ENCODE results near the gene MRPL24. TPM values are rescaled to one million over a fixed set of nuclear protein-coding genes. Genes with fewer than 3 reads are reported as not detected.
A peak's percentile ranks its signal among the peaks of the same experiment; 100 is the strongest.

MRPL24 gene
- total and polyA plus RNA-seq, 2 of the 13 experiments (the other 11 are each of a cell fraction or from before 2014, with no cell fraction given): 38.1 to 42.9 TPM

DNA sequence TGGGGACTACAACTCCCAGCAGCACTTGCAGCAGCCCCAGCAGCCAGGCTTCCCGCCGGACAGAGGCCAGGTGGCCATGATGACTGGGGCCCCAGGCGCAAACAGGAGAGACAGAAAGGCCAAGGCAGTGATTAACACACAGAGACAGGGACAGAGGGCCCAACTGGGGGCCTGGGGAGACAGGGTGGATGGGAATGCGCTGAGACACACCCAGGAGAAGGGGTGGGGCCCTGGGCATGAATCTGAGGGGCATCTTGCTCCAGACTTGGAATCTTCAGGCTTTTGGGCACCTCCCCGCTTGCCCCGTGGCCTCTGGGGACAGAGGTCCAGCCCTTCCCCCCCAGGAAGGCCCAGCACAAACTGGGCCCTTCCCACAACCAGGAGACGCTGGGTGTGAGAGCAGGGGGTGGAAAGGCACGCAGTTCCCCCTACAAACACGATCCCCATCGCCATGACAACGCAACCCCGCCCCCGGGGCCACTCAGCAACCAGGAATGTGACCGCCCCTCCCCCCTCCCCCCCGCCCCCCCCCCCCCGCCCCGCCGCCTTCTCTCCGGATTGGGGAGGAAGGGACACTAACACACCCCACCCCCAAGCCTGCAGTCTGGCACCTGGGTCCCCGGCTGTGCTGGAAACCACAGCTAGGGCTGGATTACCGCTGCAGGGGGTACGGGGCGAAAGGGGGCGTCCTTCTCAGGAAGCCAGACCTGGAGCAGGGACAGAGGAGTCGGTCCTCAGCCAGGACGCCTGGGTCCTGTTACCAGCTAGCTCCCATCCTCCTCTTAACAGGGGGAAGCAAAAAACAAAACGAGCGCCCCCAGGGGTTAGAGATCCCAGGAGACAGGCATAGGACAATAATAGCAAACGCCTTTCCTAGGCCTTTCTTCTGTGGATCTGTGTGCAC lies 6.1 kb upstream of the MRPL24 start (continued):
- TF ChIP-seq THYN1 (CRISPR knock-in tag; IDR thresholded peaks at IDR 0.05; ENCODE audit: borderline replicate concordance, low read depth): no peak
- TF ChIP-seq ZNF720 (CRISPR knock-in tag; IDR thresholded peaks at IDR 0.05): no peak
- TF ChIP-seq ZNF432 (CRISPR knock-in tag; IDR thresholded peaks at IDR 0.05; ENCODE audit: borderline replicate concordance): no peak
- no peak; the same call in none of the 2 replicates for TF ChIP-seq ZNF263 (CRISPR knock-in tag; IDR thresholded peaks at IDR 0.05)
- TF ChIP-seq, protein P1, sequence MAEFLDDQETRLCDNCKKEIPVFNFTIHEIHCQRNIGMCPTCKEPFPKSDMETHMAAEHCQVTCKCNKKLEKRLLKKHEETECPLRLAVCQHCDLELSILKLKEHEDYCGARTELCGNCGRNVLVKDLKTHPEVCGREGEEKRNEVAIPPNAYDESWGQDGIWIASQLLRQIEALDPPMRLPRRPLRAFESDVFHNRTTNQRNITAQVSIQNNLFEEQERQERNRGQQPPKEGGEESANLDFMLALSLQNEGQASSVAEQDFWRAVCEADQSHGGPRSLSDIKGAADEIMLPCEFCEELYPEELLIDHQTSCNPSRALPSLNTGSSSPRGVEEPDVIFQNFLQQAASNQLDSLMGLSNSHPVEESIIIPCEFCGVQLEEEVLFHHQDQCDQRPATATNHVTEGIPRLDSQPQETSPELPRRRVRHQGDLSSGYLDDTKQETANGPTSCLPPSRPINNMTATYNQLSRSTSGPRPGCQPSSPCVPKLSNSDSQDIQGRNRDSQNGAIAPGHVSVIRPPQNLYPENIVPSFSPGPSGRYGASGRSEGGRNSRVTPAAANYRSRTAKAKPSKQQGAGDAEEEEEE (CRISPR knock-in tag; IDR thresholded peaks at IDR 0.05; ENCODE audit: borderline replicate concordance): no peak
- no peak for TF ChIP-seq ZFP82 (CRISPR knock-in tag; IDR thresholded peaks at IDR 0.05; ENCODE audit: borderline replicate concordance)
- no peak for TF ChIP-seq ZNF34 (CRISPR knock-in tag; IDR thresholded peaks at IDR 0.05; ENCODE audit: borderline replicate concordance)
- no peak for TF ChIP-seq SRSF9 (IDR thresholded peaks at IDR 0.05; ENCODE audit: borderline replicate concordance, insufficient read depth, low read depth, low read length, poor library complexity, severe bottlenecking)
- no peak for TF ChIP-seq ZNF331 (CRISPR knock-in tag; IDR thresholded peaks at IDR 0.05)
- TF ChIP-seq ZNF878 (CRISPR knock-in tag; IDR thresholded peaks at IDR 0.05): no peak
- TF ChIP-seq ZNF577 (CRISPR knock-in tag; IDR thresholded peaks at IDR 0.05; ENCODE audit: borderline replicate concordance, low read depth): no peak
- no peak for TF ChIP-seq ZNF572 (CRISPR knock-in tag; IDR thresholded peaks at IDR 0.05)
- TF ChIP-seq TBP (CRISPR knock-in tag; IDR thresholded peaks at IDR 0.05): no peak
- no peak for TF ChIP-seq ZBTB42 (CRISPR knock-in tag; IDR thresholded peaks at IDR 0.05)
- TF ChIP-seq POLR2AphosphoS5 (IDR thresholded peaks at IDR 0.05; ENCODE audit: low read depth, low read length): peak; percentile 58
- TF ChIP-seq ZNF703 (CRISPR knock-in tag; IDR thresholded peaks at IDR 0.05; ENCODE audit: borderline replicate concordance): no peak
- TF ChIP-seq PHF5A (CRISPR knock-in tag; IDR thresholded peaks at IDR 0.05; ENCODE audit: low read depth, unreplicated experiment): no peak
- no peak; the same call in 1 of the 2 replicates for TF ChIP-seq ZNF205 (CRISPR knock-in tag; IDR thresholded peaks at IDR 0.05)
- 0 out of 2 replicates have a peak, but pooled peaks have one; percentile 16 for TF ChIP-seq HOXA5 (CRISPR knock-in tag; IDR thresholded peaks at IDR 0.05)
- TF ChIP-seq EZH2 (conservative IDR thresholded peaks at IDR 0.05; ENCODE audit: low read depth, low read length): no peak
- TF ChIP-seq, protein P2, sequence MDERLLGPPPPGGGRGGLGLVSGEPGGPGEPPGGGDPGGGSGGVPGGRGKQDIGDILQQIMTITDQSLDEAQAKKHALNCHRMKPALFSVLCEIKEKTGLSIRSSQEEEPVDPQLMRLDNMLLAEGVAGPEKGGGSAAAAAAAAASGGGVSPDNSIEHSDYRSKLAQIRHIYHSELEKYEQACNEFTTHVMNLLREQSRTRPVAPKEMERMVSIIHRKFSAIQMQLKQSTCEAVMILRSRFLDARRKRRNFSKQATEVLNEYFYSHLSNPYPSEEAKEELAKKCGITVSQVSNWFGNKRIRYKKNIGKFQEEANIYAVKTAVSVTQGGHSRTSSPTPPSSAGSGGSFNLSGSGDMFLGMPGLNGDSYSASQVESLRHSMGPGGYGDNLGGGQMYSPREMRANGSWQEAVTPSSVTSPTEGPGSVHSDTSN (CRISPR knock-in tag; IDR thresholded peaks at IDR 0.05): no peak
- no peak for TF ChIP-seq ISL2 (CRISPR knock-in tag; IDR thresholded peaks at IDR 0.05)
- no peak for TF ChIP-seq ISX (CRISPR knock-in tag; conservative IDR thresholded peaks at IDR 0.05)
- TF ChIP-seq TGIF2 (CRISPR knock-in tag; IDR thresholded peaks at IDR 0.05): peak; percentile 81; the same call in 1 of the 2 replicates
- TF ChIP-seq NCOA2 (CRISPR knock-in tag; IDR thresholded peaks at IDR 0.05): 0 out of 2 replicates have a peak, but pooled peaks have one; percentile 42
- TF ChIP-seq ZNF790 (CRISPR knock-in tag; IDR thresholded peaks at IDR 0.05; ENCODE audit: borderline replicate concordance): no peak
- no peak for TF ChIP-seq HNRNPH1 (optimal IDR thresholded peaks at IDR 0.05; ENCODE audit: low read depth, low read length)
- TF ChIP-seq PCBP2 (optimal IDR thresholded peaks at IDR 0.05; ENCODE audit: low read depth, low read length, poor library complexity, severe bottlenecking): no peak
- no peak for TF ChIP-seq MAFF (IDR thresholded peaks at IDR 0.05; ENCODE audit: low read depth, low read length)
- no peak for TF ChIP-seq NFRKB (IDR thresholded peaks at IDR 0.05)

Measured in HepG2 (cell line).